Stimulated activated naive CD4-positive, alpha-beta T cell (primary cell): ENCODE results near the gene SRGAP1.
"Not testable (repeated sequence)": the region's sequence is repeated elsewhere in the genome, so short reads cannot be mapped to it uniquely, and the experiment has no call there.

Experiments used
- DNase-seq, 6 experiments: peaks; one replicate each; lab custom pipeline; 2025; lab: John Stamatoyannopoulos, UW

Gene SRGAP1

GRCh38 chr12:63869656-63870055, 25.2 kb downstream of the SRGAP1 start:
- no peak for DNase-seq

- DNase-seq: no peak
Measured at GRCh38 chr12:63870838-63871237, 26.3 kb downstream of the SRGAP1 start.

- no peak for DNase-seq
Measured at GRCh38 chr12:63874897-63875480, 30.5 kb downstream of the SRGAP1 start.

GRCh38 chr12:63875703-63876102, 31.2 kb downstream of the SRGAP1 start:
- no peak for DNase-seq

- no peak for DNase-seq
Measured at GRCh38 chr12:63876980-63877379, 32.5 kb downstream of the SRGAP1 start.

- no peak for DNase-seq
Measured at GRCh38 chr12:63877693-63878092, 33.2 kb downstream of the SRGAP1 start.

GRCh38 chr12:63880235-63880634, 35.7 kb downstream of the SRGAP1 start:
- DNase-seq: not testable (repeated sequence)

- no peak for DNase-seq
Measured at GRCh38 chr12:63880742-63881263, 36.3 kb downstream of the SRGAP1 start.

- no peak for DNase-seq
Measured at GRCh38 chr12:63882844-63883243, 38.3 kb downstream of the SRGAP1 start.

GRCh38 chr12:63885401-63885800, 40.9 kb downstream of the SRGAP1 start:
- no peak for DNase-seq

GRCh38 chr12:63888908-63889635, 44.6 kb downstream of the SRGAP1 start:
- DNase-seq: no peak

GRCh38 chr12:63889721-63890509, 45.4 kb downstream of the SRGAP1 start:
- DNase-seq: no peak

GRCh38 chr12:63893170-63893569, 48.7 kb downstream of the SRGAP1 start:
- DNase-seq: no peak

GRCh38 chr12:63894132-63894531, 49.6 kb downstream of the SRGAP1 start:
- DNase-seq: no peak

GRCh38 chr12:63895841-63896240, 51.3 kb downstream of the SRGAP1 start:
- no peak for DNase-seq

- no peak for DNase-seq
Measured at GRCh38 chr12:63897931-63898330, 53.4 kb downstream of the SRGAP1 start.

GRCh38 chr12:63898764-63899337, 54.4 kb downstream of the SRGAP1 start:
- no peak for DNase-seq

GRCh38 chr12:63899396-63899795, 54.9 kb downstream of the SRGAP1 start:
- DNase-seq: no peak

- no peak for DNase-seq
Measured at GRCh38 chr12:63900922-63901793, 56.7 kb downstream of the SRGAP1 start.

- DNase-seq: no peak
Measured at GRCh38 chr12:63904653-63905052, 60.2 kb downstream of the SRGAP1 start.

- DNase-seq: no peak
Measured at GRCh38 chr12:63905544-63905943, 61.0 kb downstream of the SRGAP1 start.
